Measurements from ENCODE around the gene RNF113B. TPM values are rescaled to one million over a fixed set of nuclear protein-coding genes. Genes with fewer than 3 reads are reported as not detected.
A peak's percentile ranks its signal among the peaks of the same experiment; 100 is the strongest.

Gene RNF113B
- total and polyA plus RNA-seq, 4 donors: 0.20 TPM; not detected in 3

DNA sequence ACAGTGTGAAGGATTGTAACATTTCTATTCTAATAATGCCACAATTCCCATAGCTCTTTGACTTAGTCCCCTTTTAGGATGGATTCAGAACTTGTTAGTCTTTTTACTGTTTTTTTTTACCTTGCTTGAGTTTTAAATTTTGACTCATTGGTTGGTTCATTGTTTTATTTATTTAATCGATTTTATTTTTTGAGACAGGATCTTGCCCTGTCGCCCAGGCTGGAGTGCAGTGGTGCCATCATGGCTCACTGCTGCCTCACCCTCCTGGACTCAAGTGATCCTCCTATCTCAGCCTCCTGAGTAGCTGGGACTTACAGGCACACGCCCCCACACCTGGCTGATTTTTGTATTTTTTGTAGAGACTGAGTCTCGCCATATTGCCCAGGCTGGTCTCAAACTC is 5.1 kb upstream of the RNF113B start:
- no peak for DNase-seq (ENCODE audit: low read depth in 4 of 6, low spot score in 6 of 6)
- H3K4me3 ChIP-seq (ENCODE audit: low read depth, low read length): no peak overlapping the region
- peaks cover 2% of the 10 kb centered on the region for H3K36me3 ChIP-seq (ENCODE audit: control insufficient read depth, insufficient read depth, low read length)
- H3K27me3 ChIP-seq (ENCODE audit: control insufficient read depth, insufficient read depth, low read length): no peaks in the 10 kb centered on the region
- H3K27ac ChIP-seq (ENCODE audit: low read depth, low read length): no peak overlapping the region
- H3K4me1 ChIP-seq (ENCODE audit: control insufficient read depth, insufficient read depth, low read length): no peaks in the 10 kb centered on the region
- WGBS (ENCODE audit: insufficient coverage): 100% methylated on average over 3 of the region's 4 CpGs
- no peaks in the 10 kb centered on the region for H3K9me3 ChIP-seq (ENCODE audit: control insufficient read depth, insufficient read depth, low read length)

DNA sequence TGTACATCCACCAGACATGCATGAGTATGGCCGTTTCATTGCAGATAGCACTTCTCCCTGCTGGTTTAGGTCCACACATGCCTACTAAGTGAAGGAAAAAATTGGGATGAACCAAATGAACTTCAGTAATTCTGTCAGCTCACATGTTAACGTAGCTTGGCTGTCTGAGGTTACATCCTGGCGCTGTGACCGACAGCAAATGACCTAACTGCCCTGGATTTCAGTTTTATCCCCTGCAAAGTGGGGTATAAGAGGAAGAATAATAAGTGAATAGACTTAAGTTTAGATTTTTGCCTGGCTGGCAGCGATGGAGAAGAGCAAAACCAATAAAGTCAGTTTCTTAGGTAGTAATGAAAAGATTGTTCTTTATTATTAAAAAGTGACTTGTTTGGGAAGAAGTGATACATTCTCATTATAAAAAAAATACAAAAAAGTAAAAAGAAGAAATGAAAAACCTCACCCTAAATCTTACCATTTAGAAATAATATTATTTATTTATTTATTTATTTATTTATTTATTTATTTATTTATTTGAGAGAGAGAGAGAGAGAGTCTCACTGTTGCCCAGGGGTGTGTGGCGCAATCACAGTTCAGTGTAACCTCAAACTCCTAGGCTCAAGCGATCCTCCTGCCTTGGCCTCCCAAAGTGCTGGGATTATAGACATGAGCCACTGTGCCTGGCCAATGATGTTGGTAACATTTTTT is 4.2 kb upstream of the RNF113B start:
- Histone ChIP-seq H3K36me3 (ENCODE audit: control insufficient read depth, insufficient read depth, low read length) (peaks cover 11% of the 10 kb centered on the region), H3K27ac (ENCODE audit: low read depth, low read length) (no peak overlapping the region), H3K4me3 (ENCODE audit: low read depth, low read length) (no peak overlapping the region), H3K27me3 (ENCODE audit: control insufficient read depth, insufficient read depth, low read length) (no peaks in the 10 kb centered on the region), H3K9me3 (ENCODE audit: control insufficient read depth, insufficient read depth, low read length) (no peaks in the 10 kb centered on the region), H3K4me1 (ENCODE audit: control insufficient read depth, insufficient read depth, low read length) (no peaks in the 10 kb centered on the region)
- DNase-seq (ENCODE audit: low read depth in 4 of 6, low spot score in 6 of 6): no peak
- WGBS (ENCODE audit: insufficient coverage): 88% methylated on average over 6 of the region's 7 CpGs

DNA sequence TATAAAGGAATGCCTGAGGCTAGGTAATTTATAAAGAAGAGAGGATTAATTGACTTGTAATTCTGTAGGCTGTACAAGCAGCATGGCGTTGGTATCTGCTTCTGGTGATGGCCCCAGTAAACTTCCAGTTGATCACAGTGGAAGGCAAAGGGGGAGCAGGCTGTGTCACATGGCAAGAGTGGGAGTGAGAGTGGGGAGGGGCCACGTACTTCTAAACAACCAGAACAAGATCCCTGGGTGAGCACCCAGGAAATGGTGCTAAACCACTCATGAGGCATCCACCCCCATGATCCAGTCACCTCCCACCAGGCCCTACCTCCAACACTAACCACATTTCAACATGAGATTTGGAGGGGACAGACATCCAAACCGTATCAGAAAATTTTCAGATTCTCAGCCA is 3.0 kb upstream of the RNF113B start:
- 85% methylated on average over 2 of the region's 3 CpGs for WGBS (ENCODE audit: insufficient coverage)
- Histone ChIP-seq H3K27me3 (ENCODE audit: control insufficient read depth, insufficient read depth, low read length) (no peaks in the 10 kb centered on the region), H3K9me3 (ENCODE audit: control insufficient read depth, insufficient read depth, low read length) (no peaks in the 10 kb centered on the region), H3K4me3 (ENCODE audit: low read depth, low read length) (no peak overlapping the region), H3K4me1 (ENCODE audit: control insufficient read depth, insufficient read depth, low read length) (no peaks in the 10 kb centered on the region), H3K36me3 (ENCODE audit: control insufficient read depth, insufficient read depth, low read length) (peaks cover 14% of the 10 kb centered on the region), H3K27ac (ENCODE audit: low read depth, low read length) (no peak overlapping the region)
- no peak for DNase-seq (ENCODE audit: low read depth in 4 of 6, low spot score in 6 of 6)

DNA sequence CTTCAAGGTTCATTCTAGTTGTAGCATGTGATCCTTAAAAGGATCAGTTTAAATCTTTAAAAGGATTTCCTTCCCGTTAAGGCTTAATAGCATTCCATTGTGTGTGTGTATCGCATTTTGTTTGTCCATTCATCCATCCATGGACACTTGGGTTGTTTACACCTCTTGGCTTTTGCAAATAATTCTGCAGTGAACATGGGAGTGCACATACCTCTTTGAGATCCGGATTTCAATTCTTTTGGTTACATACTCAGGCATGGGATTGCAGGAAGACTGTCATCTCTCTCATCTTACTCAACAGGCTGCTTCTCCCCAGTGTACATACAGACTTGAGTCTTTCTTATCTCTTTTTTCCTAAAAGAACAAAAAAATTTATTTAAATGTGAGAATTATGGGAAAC is 1.2 kb downstream of the RNF113B start:
- Histone ChIP-seq H3K27me3 (ENCODE audit: control insufficient read depth, insufficient read depth, low read length) (no peaks in the 10 kb centered on the region), H3K9me3 (ENCODE audit: control insufficient read depth, insufficient read depth, low read length) (no peaks in the 10 kb centered on the region), H3K27ac (ENCODE audit: low read depth, low read length) (no peak overlapping the region), H3K36me3 (ENCODE audit: control insufficient read depth, insufficient read depth, low read length) (peaks cover 14% of the 10 kb centered on the region), H3K4me1 (ENCODE audit: control insufficient read depth, insufficient read depth, low read length) (peaks cover 20% of the 10 kb centered on the region), H3K4me3 (ENCODE audit: low read depth, low read length) (no peak overlapping the region)
- 80% methylated on average over 1 of the region's 3 CpGs for WGBS (ENCODE audit: insufficient coverage)
- DNase-seq (ENCODE audit: low read depth in 4 of 6, low spot score in 6 of 6): no peak

DNA sequence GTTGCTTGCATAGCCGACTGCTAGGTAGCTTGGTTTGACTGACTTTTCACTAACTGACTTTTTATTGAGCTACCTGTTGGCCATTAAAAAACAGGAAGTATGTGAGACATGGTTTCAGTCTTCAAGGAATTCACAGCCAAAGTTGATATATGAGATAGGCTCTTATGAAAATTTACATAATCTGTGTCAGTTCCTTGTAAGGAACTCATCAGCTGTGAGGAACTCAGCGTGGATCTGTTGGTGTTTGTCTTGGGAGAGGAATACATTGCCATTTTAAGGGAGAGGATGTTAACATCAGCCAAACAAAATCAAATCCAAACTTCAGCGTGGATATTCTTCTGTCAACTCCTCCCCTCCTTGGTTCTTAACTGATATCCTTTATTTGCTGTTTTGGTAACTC is 2.0 kb downstream of the RNF113B start:
- Histone ChIP-seq H3K27ac (ENCODE audit: low read depth, low read length) (no peak overlapping the region), H3K36me3 (ENCODE audit: control insufficient read depth, insufficient read depth, low read length) (peaks cover 14% of the 10 kb centered on the region), H3K9me3 (ENCODE audit: control insufficient read depth, insufficient read depth, low read length) (no peaks in the 10 kb centered on the region), H3K4me3 (ENCODE audit: low read depth, low read length) (no peak overlapping the region), H3K27me3 (ENCODE audit: control insufficient read depth, insufficient read depth, low read length) (no peaks in the 10 kb centered on the region), H3K4me1 (ENCODE audit: control insufficient read depth, insufficient read depth, low read length) (peaks cover 20% of the 10 kb centered on the region)
- DNase-seq (ENCODE audit: low read depth in 4 of 6, low spot score in 6 of 6): peak in 1 of 6 donors; percentile 53
- WGBS (ENCODE audit: insufficient coverage): 83% methylated on average over 1 of the region's 3 CpGs

DNA sequence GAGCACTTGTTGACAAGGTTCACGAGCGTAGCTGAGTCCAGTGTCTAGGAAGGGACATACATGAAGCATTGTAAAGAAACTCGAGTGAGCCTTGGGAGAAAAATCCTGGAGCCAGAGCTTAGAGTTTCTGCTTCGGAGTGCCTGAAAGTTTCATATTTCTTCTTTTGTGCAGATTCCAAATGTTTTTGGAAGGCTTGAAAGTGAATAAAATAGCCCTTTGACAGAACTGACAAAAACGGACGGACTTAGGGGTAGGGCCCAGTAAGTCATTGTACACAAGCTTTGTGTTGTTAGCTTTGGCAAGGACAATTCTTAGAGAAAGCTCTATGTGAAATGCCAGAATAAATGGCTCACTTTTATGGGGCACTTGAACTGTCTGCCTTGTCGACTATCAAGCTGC is 2.8 kb downstream of the RNF113B start:
- 33% methylated on average over 6 of the region's 7 CpGs for WGBS (ENCODE audit: insufficient coverage)
- Histone ChIP-seq H3K27me3 (ENCODE audit: control insufficient read depth, insufficient read depth, low read length) (no peaks in the 10 kb centered on the region), H3K4me3 (ENCODE audit: low read depth, low read length) (no peak overlapping the region), H3K36me3 (ENCODE audit: control insufficient read depth, insufficient read depth, low read length) (peaks cover 14% of the 10 kb centered on the region), H3K4me1 (ENCODE audit: control insufficient read depth, insufficient read depth, low read length) (peaks cover 20% of the 10 kb centered on the region), H3K9me3 (ENCODE audit: control insufficient read depth, insufficient read depth, low read length) (no peaks in the 10 kb centered on the region), H3K27ac (ENCODE audit: low read depth, low read length) (no peak overlapping the region)
- peak in 1 of 6 donors; percentile 39 for DNase-seq (ENCODE audit: low read depth in 4 of 6, low spot score in 6 of 6)

DNA sequence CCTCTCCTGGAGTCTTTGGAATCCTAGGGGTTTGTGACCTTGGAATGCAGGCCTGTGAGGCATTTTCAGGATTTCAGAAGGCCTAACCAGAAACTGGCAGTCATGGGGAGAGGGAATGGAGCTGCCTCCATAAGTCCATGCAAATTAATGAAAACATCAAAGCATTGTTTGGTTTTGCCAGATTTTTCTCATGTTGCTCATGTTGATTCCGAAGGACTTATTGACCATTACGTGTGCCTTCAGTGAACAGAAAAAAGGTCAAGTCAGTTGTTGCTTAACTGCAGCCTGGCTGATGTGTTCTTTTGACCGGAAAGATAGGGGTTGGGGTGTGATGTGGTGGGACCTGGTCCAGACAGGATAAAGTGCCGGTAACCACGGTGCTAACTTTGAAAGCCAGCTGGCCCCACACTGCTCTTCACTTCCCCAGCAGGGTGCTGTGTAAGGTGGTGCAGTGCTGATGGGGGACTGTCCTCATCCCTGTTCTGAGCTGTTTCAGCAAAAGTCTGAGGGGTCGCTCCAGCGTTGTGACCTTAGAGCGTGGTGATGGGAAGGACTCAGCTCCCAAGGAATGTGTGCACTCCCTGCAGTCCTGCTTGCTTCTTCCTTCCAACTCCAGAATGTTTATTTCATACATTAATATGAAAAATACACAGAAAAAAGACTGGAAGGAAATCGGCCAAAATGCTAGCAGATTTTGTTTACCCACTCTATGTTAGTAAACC is 3.5 kb downstream of the RNF113B start:
- no peaks in the 10 kb centered on the region for H3K9me3 ChIP-seq (ENCODE audit: control insufficient read depth, insufficient read depth, low read length)
- H3K4me3 ChIP-seq (ENCODE audit: low read depth, low read length): no peak overlapping the region
- peak overlapping the region; percentile 75 for H3K27ac ChIP-seq (ENCODE audit: low read depth, low read length)
- H3K27me3 ChIP-seq (ENCODE audit: control insufficient read depth, insufficient read depth, low read length): no peaks in the 10 kb centered on the region
- peaks cover 14% of the 10 kb centered on the region for H3K36me3 ChIP-seq (ENCODE audit: control insufficient read depth, insufficient read depth, low read length)
- peaks cover 20% of the 10 kb centered on the region for H3K4me1 ChIP-seq (ENCODE audit: control insufficient read depth, insufficient read depth, low read length)
- WGBS (ENCODE audit: insufficient coverage): 25% methylated on average over 3 of the region's 9 CpGs
- DNase-seq (ENCODE audit: low read depth in 4 of 6, low spot score in 6 of 6): peak in 1 of 6 donors; percentile 39

DNA sequence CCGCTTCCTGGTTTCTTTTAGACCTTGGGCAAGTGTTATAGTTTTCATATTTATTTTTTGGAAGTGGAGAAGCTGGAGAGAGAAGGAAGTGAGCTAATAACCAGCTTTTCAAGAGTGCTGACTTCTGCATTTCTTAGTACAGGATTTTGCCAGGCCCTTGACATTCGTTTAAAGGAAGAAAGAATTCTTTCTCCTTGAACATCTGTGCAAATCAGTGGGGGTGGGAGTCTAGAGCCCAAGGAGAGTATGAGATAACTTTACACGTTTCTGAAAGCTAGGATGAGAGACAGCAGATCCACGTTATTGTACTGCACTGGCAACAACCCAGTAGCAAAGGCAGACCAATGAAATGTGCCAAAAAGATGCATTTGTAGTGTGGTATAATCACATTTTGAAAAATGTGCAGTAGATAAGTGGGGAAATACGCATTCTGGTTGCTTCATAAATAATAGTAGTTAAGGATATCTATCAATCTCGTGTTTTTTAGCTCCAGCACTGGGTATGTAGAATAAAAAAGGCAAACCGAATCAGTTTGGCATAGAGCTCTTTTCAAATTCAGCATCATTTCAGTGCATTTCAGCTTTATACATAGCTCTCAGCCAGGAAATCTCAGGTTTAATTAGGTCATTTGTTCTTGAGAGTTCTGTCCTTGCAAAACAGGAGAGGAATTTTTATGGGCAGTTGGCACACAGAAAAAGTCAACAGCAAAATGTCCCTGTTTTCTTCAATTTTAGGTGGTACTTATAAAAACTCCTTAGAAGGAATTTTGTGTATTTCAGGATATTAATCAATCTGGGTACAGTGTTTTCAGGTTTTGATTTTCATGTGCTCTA is 4.3 kb downstream of the RNF113B start:
- Histone ChIP-seq H3K27ac (ENCODE audit: low read depth, low read length) (peak overlapping the region; percentile 75), H3K4me3 (ENCODE audit: low read depth, low read length) (no peak overlapping the region), H3K9me3 (ENCODE audit: control insufficient read depth, insufficient read depth, low read length) (no peaks in the 10 kb centered on the region), H3K36me3 (ENCODE audit: control insufficient read depth, insufficient read depth, low read length) (peaks cover 14% of the 10 kb centered on the region), H3K27me3 (ENCODE audit: control insufficient read depth, insufficient read depth, low read length) (no peaks in the 10 kb centered on the region), H3K4me1 (ENCODE audit: control insufficient read depth, insufficient read depth, low read length) (peaks cover 20% of the 10 kb centered on the region)
- WGBS (ENCODE audit: insufficient coverage): 30% methylated on average over 3 of the region's 7 CpGs
- DNase-seq (ENCODE audit: low read depth in 4 of 6, low spot score in 6 of 6): peak in 2 of 6 donors; percentile 63 to 64

DNA sequence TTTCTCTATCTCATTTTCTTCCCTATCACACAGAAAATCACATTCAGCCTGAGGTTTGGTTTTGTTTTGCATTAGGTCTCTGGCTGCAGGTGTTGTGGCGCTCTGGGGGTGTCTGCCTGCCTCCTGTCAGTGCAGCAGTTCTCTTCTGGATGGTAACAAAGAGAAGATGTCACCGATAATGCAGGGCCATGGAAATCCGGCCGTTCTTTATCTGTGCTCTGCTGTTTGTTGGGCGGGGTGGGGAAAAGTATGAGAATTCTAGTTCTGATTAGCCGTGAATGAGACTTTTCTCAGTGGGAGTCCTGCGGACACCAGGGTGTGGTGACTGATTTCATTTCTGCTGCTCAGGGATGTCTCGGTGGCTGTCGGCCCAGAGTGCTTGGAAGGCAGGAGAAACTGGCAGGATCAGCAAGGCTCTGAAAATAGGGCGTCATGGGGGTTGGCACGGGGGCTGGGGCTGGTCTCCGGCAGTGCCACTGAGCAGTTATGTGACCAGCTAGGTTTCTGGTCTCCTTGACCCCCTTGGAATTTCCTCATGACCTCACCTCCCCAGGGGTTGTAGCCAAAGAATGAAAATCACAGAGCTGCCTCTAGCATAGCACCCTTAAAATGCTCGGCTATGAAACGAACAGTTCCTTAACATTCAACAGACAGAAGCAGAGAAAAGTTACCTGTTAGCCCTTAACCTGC is 5.0 kb downstream of the RNF113B start:
- peaks cover 20% of the 10 kb centered on the region for H3K4me1 ChIP-seq (ENCODE audit: control insufficient read depth, insufficient read depth, low read length)
- no peaks in the 10 kb centered on the region for H3K27me3 ChIP-seq (ENCODE audit: control insufficient read depth, insufficient read depth, low read length)
- no peaks in the 10 kb centered on the region for H3K9me3 ChIP-seq (ENCODE audit: control insufficient read depth, insufficient read depth, low read length)
- peak in 2 of 6 donors; percentile 58 to 70 for DNase-seq (ENCODE audit: low read depth in 4 of 6, low spot score in 6 of 6)
- no peak overlapping the region for H3K4me3 ChIP-seq (ENCODE audit: low read depth, low read length)
- H3K27ac ChIP-seq (ENCODE audit: low read depth, low read length): peak overlapping the region; percentile 75
- WGBS (ENCODE audit: insufficient coverage): 28% methylated on average over 8 of the region's 14 CpGs
- peaks cover 10% of the 10 kb centered on the region for H3K36me3 ChIP-seq (ENCODE audit: control insufficient read depth, insufficient read depth, low read length)
